K562 (cell line): ENCODE results near the gene CELA3A. TPM values are rescaled to one million over a fixed set of nuclear protein-coding genes. Genes with fewer than 3 reads are reported as not detected.
A peak's percentile ranks its signal among the peaks of the same experiment; 100 is the strongest.

Experiments
- ATAC-seq: fragments of 200-7000 bp; cut with Tn5 transposase; 3 replicates; pipeline ENCODE4 v1.9.1; 2020; ENCODE audit warnings: moderate library complexity
- BruUV-seq: library from RNA; stranded (reverse); fragments of 400-500 nt; replicated peaks from 2 replicates; lab custom pipeline; 2021; lab: Mats Ljungman, UMichigan
- CTCF ChIA-PET: fragments of 300-600 bp; formaldehyde crosslinking; extraction: SDS; loops from one replicate; lab custom pipeline; 2021; ENCODE audit warnings: low intra/inter-chr PET ratio; lab: Yijun Ruan, JAX
- POLR2A ChIA-PET: fragments of 300-600, 350-650 bp; sonication (Branson Sonifier 250); formaldehyde crosslinking; extraction: SDS; loops from one replicate; lab custom pipeline; 2021; ENCODE audit warnings: antibody characterized with exemption, inconsistent platforms; lab: Yijun Ruan, JAX
- DNase-seq, 4 experiments: peaks; one replicate each; pipeline versions ENCODE4 v3.0.0 to v3.0.0-alpha.2; 2011 to 2018; ENCODE audit warnings: low spot score in 3 of 4, mixed read lengths in 3 of 4; ENCODE audit errors: extremely low read depth in 1 of 4
- FAIRE-seq: peaks from 2 replicates; lab custom pipeline; 2011; peaks lifted over from hg19 to GRCh38; lab: Jason Lieb, UNC
- H2AFZ ChIP-seq: 2 replicates; pipeline ENCODE4 v1.6.0; 2011; ENCODE audit warnings: low read depth, low read length, control low read depth, inconsistent platforms
- H3K27ac ChIP-seq: fragments of 200-600 bp; 3 replicates; pipeline ENCODE4 v1.8.0; 2011; ENCODE audit warnings: low read depth, mild to moderate bottlenecking, control low read depth, inconsistent platforms, low read length, moderate library complexity, mixed read lengths; ENCODE audit errors: extremely low read depth
- H3K27me3 ChIP-seq, 2 experiments: fragments of 300-600 bp in 1 of 2; 2 replicates in 1 of 2; 3 replicates in 1 of 2; pipeline versions ENCODE4 v1.6.0 to v1.8.0; 2011; ENCODE audit warnings: inconsistent platforms in 2 of 2, low read length in 2 of 2, mild to moderate bottlenecking in 1 of 2, mixed read lengths in 1 of 2, moderate library complexity in 1 of 2; ENCODE audit not compliant: control insufficient read depth in 2 of 2, insufficient read depth in 2 of 2
- H3K36me3 ChIP-seq: fragments of 300-600 bp; 3 replicates; pipeline ENCODE4 v1.8.0; 2011; ENCODE audit warnings: mild to moderate bottlenecking, low read length, inconsistent platforms; ENCODE audit not compliant: control insufficient read depth, insufficient read depth
- H3K4me1 ChIP-seq, 2 experiments: fragments of 200-600 bp in 1 of 2; replicated peaks in 1 of 2; 2 replicates in 1 of 2; 3 replicates in 1 of 2; pipeline versions ENCODE4 v1.5.1 to v1.8.0; 2011; ENCODE audit warnings: inconsistent platforms in 2 of 2, low read length in 2 of 2, mild to moderate bottlenecking in 1 of 2, mixed read lengths in 1 of 2, moderate library complexity in 1 of 2; ENCODE audit not compliant: control insufficient read depth in 2 of 2, insufficient read depth in 2 of 2
- H3K4me2 ChIP-seq: 2 replicates; pipeline ENCODE4 v1.6.1; 2011; ENCODE audit warnings: low read length, control low read depth, inconsistent platforms, mixed read lengths; ENCODE audit not compliant: insufficient read depth
- H3K4me3 ChIP-seq: fragments of 200-600 bp; sonication (generic), shearing (Covaris generic); 2 replicates; pipeline ENCODE4 v1.5.1; 2016; ENCODE audit warnings: control low read depth, inconsistent platforms
- H3K79me2 ChIP-seq: fragments of 200-600 bp; 3 replicates; pipeline ENCODE4 v1.8.0; 2011; ENCODE audit warnings: low read length, inconsistent platforms; ENCODE audit not compliant: control insufficient read depth, insufficient read depth
- H3K9ac ChIP-seq, 2 experiments: 2 replicates each; pipeline versions ENCODE4 v1.6.0 to v1.6.1; 2011; ENCODE audit warnings: low read depth in 2 of 2, low read length in 2 of 2, control low read depth in 1 of 2, inconsistent platforms in 1 of 2, mild to moderate bottlenecking in 1 of 2, mixed read lengths in 1 of 2; ENCODE audit not compliant: insufficient read depth in 1 of 2
- H3K9me1 ChIP-seq: one replicate; pipeline ENCODE4 v1.6.0; 2011; ENCODE audit warnings: inconsistent platforms, mild to moderate bottlenecking, low read length, moderate library complexity; ENCODE audit not compliant: control insufficient read depth, insufficient read depth
- H3K9me3 ChIP-seq: replicated peaks from 2 replicates; pipeline ENCODE4 v1.5.1; 2011; ENCODE audit warnings: low read depth, low read length, inconsistent platforms; ENCODE audit not compliant: control insufficient read depth, insufficient read depth
- H4K20me1 ChIP-seq: replicated peaks from 2 replicates; pipeline ENCODE4 v1.6.1; 2011; ENCODE audit warnings: low read length, inconsistent platforms, mixed read lengths; ENCODE audit not compliant: control insufficient read depth, insufficient read depth
- CHD2 ChIP-seq: IDR thresholded peaks from 2 replicates; pipeline ENCODE4 v1.6.1; 2011; ENCODE audit warnings: low read depth, low read length
- CREB1 ChIP-seq, 2 experiments: sonication (generic) in 1 of 2; formaldehyde crosslinking in 1 of 2; IDR thresholded peaks; 2 replicates each; pipeline versions ENCODE4 v1.6.1 to v1.8.0; 2012 to 2022; ENCODE audit warnings: inconsistent platforms in 1 of 2, mild to moderate bottlenecking in 1 of 2, missing genetic modification reagents in 1 of 2, moderate library complexity in 1 of 2
- DLX4 ChIP-seq: fragments of 250-450 bp; sonication (Bioruptor Pico); IDR thresholded peaks from 2 replicates; pipeline ENCODE4 v1.6.1; 2021; ENCODE audit warnings: mild to moderate bottlenecking
- ELK3 ChIP-seq: fragments of 450-650 bp; formaldehyde crosslinking; IDR thresholded peaks from 2 replicates; pipeline ENCODE4 v1.4.0; 2020; ENCODE audit warnings: mild to moderate bottlenecking
- ETV1 ChIP-seq: fragments of 450-650 bp; conservative IDR thresholded peaks from 2 replicates; pipeline ENCODE4 v1.6.1; 2016; ENCODE audit warnings: missing genetic modification characterization, control low read depth, low read depth, missing compliant biosample characterization
- GTF3C2 ChIP-seq: IDR thresholded peaks from 3 replicates; pipeline ENCODE4 v1.6.1; 2011; ENCODE audit warnings: borderline replicate concordance, mild to moderate bottlenecking, moderate library complexity; ENCODE audit not compliant: insufficient read length; ENCODE audit errors: extremely low read depth
- HMGN3 ChIP-seq: IDR thresholded peaks from 2 replicates; pipeline ENCODE4 v1.6.1; 2011; ENCODE audit warnings: borderline replicate concordance, low read depth, mild to moderate bottlenecking, mixed read lengths, low read length; ENCODE audit not compliant: insufficient read length; ENCODE audit errors: extremely low read depth
- NFIX ChIP-seq: fragments of 250-450 bp; sonication (Bioruptor Pico); IDR thresholded peaks from 2 replicates; pipeline ENCODE4 v1.4.0; 2020; ENCODE audit warnings: low read depth, mild to moderate bottlenecking, moderate library complexity
- RAD21 ChIP-seq, 2 experiments: fragments of 250-450 bp in 1 of 2; fragments of 450-650 bp in 1 of 2; sonication (Bioruptor Pico) in 1 of 2; formaldehyde crosslinking in 1 of 2; IDR thresholded peaks in 1 of 2; conservative IDR thresholded peaks in 1 of 2; 2 replicates each; pipeline versions ENCODE4 v1.4.0 to v1.8.0; 2020 to 2022; ENCODE audit warnings: mild to moderate bottlenecking in 2 of 2, moderate library complexity in 1 of 2
- RB1 ChIP-seq: fragments of 450-650 bp; IDR thresholded peaks from 2 replicates; pipeline ENCODE4 v1.6.1; 2017; ENCODE audit warnings: low read depth, mild to moderate bottlenecking
- ZNF830 ChIP-seq: fragments of 250-450 bp; sonication (Bioruptor Pico); IDR thresholded peaks from 2 replicates; pipeline ENCODE4 v1.5.0; 2021; ENCODE audit warnings: mild to moderate bottlenecking
- WGBS: fragments of 100-300 bp; shearing (Covaris generic); methylation state at CpG from one replicate; pipeline ENCODE4 v1.1.6; 2016; ENCODE audit warnings: low coverage, mixed read lengths; ENCODE audit not compliant: insufficient coverage; ENCODE audit errors: missing lambda C conversion rate; 5-methylcytosine and 5-hydroxymethylcytosine counted together
- in situ Hi-C: fragments of 300-500 bp; cut with MboI; formaldehyde crosslinking; loops from 4 replicates; pipeline ENCODE4 v1.15.0; 2018; ENCODE audit warnings: inconsistent platforms, mixed read lengths
- intact Hi-C: fragments of 100-400 bp; cut with micrococcal nuclease; formaldehyde crosslinking; loops from 2 replicates; pipeline ENCODE4 v1.14.2; 2022
- polyA plus RNA-seq, 8 experiments: library from polyadenylated mRNA; depleted of rRNA in 4 of 8; stranded (reverse) in 5 of 8; unstranded in 3 of 8; fragments of >200 nt; fragmentation: Nextera tagmentation in 2 of 8; fragmentation: Illumina TruSeq in 1 of 8; extraction: Ambion mirVana in 2 of 8; extraction: Trizol in 1 of 8; gene quantifications; 2 replicates each; pipeline versions ENCODE4 v1.2.1 to v1.2.3, GENCODE V29; 2011 to 2014; ENCODE audit warnings: inconsistent platforms in 1 of 8, missing spikeins in 1 of 8
- total RNA-seq, 7 experiments: library from RNA; depleted of rRNA in 6 of 7; stranded (reverse); fragments of >200 nt in 6 of 7; fragmentation: Illumina TruSeq in 2 of 7; extraction: Trizol in 2 of 7; gene quantifications; 2 replicates each; pipeline versions ENCODE4 v1.2.1 to v1.2.3, GENCODE V29; 2011 to 2021; ENCODE audit warnings: low replicate concordance in 1 of 7
- TF ChIP-seq, protein P1 (sequence below): fragments of 450-650 bp; IDR thresholded peaks from 2 replicates; pipeline ENCODE4 v1.6.1; 2014; ENCODE audit warnings: low read depth, mild to moderate bottlenecking, moderate library complexity, borderline replicate concordance

CELA3A gene
- total and polyA plus RNA-seq, 9 of the 15 experiments (the other 6 are each of a cell fraction or from before 2014, with no cell fraction given) = 5.4 TPM; not detected in 8

DNA sequence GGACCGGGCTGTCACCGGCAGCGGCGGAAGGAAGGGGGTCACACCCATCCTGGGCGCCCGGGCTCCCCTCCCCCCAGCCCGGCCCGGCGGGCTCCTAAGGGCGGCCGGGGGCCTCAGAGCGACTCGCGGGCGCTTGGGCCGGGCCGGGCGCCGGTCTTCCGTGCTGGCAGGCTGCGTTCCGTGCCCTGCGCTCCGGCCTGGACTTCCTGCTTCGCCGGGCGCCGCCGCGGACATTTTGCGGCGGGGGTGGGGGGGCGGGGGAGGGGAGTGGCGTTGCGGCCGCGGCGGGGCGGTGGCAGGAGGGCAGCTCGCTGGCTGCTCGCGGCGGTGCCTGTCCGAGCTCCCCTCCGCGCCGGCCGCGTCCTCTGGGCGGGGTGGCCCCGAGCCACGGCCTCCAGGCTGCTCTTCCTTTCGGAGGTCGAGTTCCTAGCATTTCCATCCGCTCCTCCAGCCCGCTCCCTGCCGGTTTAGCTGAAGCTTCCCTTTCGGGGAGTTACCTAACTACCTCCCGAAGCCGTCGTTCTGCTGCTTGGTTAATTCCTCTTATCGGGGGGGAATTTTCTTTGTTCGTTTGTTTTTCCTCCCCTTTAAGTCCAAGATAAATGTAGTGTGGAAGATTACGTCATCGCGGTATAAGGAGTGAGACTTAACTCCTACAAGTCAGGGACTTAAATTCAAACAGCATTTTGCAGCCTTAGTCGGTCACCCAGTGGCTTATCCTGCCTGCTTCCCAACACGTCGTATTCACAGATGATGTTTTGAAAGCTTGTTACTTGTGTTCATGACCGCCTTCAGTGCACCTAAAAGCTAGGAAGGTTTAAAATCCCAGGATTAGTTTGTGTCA, 51.8 kb downstream of the CELA3A start:
- Histone ChIP-seq H3K27me3 (no peaks in the 10 kb centered on the region), H4K20me1 (peaks cover 18% of the 10 kb centered on the region), H3K27ac (peak overlapping the region; percentile 96), H3K36me3 (peaks cover 39% of the 10 kb centered on the region), H3K4me1 (peaks cover 33 to 34% of the 10 kb centered on the region in 2 experiments), H3K4me2 (peak overlapping the region; percentile 99), H3K79me2 (peaks cover 59% of the 10 kb centered on the region), H3K4me3 (peak overlapping the region; percentile 97), H3K9me3 (peaks cover 2% of the 10 kb centered on the region; the same call in 1 of the 2 replicates), H3K9ac (peak overlapping the region; percentile 94 to 98), H3K9me1 (peaks cover 3% of the 10 kb centered on the region), H2AFZ (peak overlapping the region; percentile 63)
- in situ Hi-C loops (no loop called here), intact Hi-C loops (no loop called here)
- WGBS = under 1% methylated on average over 37 of the region's 70 CpGs
- CTCF ChIA-PET = no interaction called here
- peak; percentile 79 for ATAC-seq
- POLR2A ChIA-PET = interaction anchor here (0.6 to 5.2 kb wide), 21 partner anchors 9 to 1267 kb away, joined by 3 to 47 read pairs (median 5); partner anchors contain the start of gene HP1BP3
- FAIRE-seq = peak; percentile 61
- peak; percentile 84 to 86 (median 85) for DNase-seq
- no TSS peak for BruUV-seq
- TF ChIP-seq ELK3 (CRISPR knock-in tag) = no peak
- TF ChIP-seq NFIX (CRISPR knock-in tag) = 0 out of 2 replicates have a peak, but pooled peaks have one; percentile 39
- no peak for TF ChIP-seq ETV1
- TF ChIP-seq RB1 = 0 out of 2 replicates have a peak, but pooled peaks have one; percentile 9
- peak; percentile 14; the same call in 1 of the 2 replicates for TF ChIP-seq CHD2
- peak; percentile 40 for TF ChIP-seq HMGN3
- TF ChIP-seq CREB1 (IDR thresholded peaks at IDR 0.05) = peak; percentile 35; the same call in 1 of the 2 replicates
- TF ChIP-seq CREB1 (CRISPR knock-in tag; IDR thresholded peaks at IDR 0.05) = peak; percentile 62; the same call in 1 of the 2 replicates
- no peak for TF ChIP-seq DLX4 (CRISPR knock-in tag)
- TF ChIP-seq RAD21 (CRISPR knock-in tag; conservative IDR thresholded peaks at IDR 0.05 in 1 of 2, IDR thresholded peaks at IDR 0.05 in 1 of 2) = peak in 1 of 2 experiments; percentile 39; a peak in 3 of 4 replicates
- TF ChIP-seq, protein P1, sequence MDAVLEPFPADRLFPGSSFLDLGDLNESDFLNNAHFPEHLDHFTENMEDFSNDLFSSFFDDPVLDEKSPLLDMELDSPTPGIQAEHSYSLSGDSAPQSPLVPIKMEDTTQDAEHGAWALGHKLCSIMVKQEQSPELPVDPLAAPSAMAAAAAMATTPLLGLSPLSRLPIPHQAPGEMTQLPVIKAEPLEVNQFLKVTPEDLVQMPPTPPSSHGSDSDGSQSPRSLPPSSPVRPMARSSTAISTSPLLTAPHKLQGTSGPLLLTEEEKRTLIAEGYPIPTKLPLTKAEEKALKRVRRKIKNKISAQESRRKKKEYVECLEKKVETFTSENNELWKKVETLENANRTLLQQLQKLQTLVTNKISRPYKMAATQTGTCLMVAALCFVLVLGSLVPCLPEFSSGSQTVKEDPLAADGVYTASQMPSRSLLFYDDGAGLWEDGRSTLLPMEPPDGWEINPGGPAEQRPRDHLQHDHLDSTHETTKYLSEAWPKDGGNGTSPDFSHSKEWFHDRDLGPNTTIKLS = peak; percentile 29; the same call in 1 of the 2 replicates
- no peak for TF ChIP-seq ZNF830
- TF ChIP-seq GTF3C2 = no peak
